ENCODE data around the gene PFKFB3.
A peak's percentile ranks its signal among the peaks of the same experiment; 100 is the strongest.

PFKFB3 gene

GRCh38 chr10:6239213-6239991, 36.7 kb downstream of the PFKFB3 start (continued):
- TF ChIP-seq, protein P1, sequence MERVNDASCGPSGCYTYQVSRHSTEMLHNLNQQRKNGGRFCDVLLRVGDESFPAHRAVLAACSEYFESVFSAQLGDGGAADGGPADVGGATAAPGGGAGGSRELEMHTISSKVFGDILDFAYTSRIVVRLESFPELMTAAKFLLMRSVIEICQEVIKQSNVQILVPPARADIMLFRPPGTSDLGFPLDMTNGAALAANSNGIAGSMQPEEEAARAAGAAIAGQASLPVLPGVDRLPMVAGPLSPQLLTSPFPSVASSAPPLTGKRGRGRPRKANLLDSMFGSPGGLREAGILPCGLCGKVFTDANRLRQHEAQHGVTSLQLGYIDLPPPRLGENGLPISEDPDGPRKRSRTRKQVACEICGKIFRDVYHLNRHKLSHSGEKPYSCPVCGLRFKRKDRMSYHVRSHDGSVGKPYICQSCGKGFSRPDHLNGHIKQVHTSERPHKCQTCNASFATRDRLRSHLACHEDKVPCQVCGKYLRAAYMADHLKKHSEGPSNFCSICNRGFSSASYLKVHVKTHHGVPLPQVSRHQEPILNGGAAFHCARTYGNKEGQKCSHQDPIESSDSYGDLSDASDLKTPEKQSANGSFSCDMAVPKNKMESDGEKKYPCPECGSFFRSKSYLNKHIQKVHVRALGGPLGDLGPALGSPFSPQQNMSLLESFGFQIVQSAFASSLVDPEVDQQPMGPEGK (CRISPR knock-in tag; IDR thresholded peaks at IDR 0.05; ENCODE audit: borderline replicate concordance): peak; percentile 90
- TF ChIP-seq ZNF565 (CRISPR knock-in tag; conservative IDR thresholded peaks at IDR 0.05; ENCODE audit: low read depth) (no peak), GLIS3 (CRISPR knock-in tag; IDR thresholded peaks at IDR 0.05) (no peak), TOX (CRISPR knock-in tag; IDR thresholded peaks at IDR 0.05; ENCODE audit: borderline replicate concordance) (peak; percentile 94), OSR1 (CRISPR knock-in tag; IDR thresholded peaks at IDR 0.05) (no peak), PPARA (CRISPR knock-in tag; IDR thresholded peaks at IDR 0.05; ENCODE audit: borderline replicate concordance) (no peak), ZFP30 (CRISPR knock-in tag; IDR thresholded peaks at IDR 0.05) (no peak)
- TF ChIP-seq, protein P2, sequence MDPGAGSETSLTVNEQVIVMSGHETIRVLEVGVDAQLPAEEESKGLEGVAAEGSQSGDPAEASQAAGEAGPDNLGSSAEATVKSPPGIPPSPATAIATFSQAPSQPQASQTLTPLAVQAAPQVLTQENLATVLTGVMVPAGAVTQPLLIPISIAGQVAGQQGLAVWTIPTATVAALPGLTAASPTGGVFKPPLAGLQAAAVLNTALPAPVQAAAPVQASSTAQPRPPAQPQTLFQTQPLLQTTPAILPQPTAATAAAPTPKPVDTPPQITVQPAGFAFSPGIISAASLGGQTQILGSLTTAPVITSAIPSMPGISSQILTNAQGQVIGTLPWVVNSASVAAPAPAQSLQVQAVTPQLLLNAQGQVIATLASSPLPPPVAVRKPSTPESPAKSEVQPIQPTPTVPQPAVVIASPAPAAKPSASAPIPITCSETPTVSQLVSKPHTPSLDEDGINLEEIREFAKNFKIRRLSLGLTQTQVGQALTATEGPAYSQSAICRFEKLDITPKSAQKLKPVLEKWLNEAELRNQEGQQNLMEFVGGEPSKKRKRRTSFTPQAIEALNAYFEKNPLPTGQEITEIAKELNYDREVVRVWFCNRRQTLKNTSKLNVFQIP (CRISPR knock-in tag; IDR thresholded peaks at IDR 0.05; ENCODE audit: borderline replicate concordance, low read depth): no peak; the same call in 1 of the 2 replicates

DNA sequence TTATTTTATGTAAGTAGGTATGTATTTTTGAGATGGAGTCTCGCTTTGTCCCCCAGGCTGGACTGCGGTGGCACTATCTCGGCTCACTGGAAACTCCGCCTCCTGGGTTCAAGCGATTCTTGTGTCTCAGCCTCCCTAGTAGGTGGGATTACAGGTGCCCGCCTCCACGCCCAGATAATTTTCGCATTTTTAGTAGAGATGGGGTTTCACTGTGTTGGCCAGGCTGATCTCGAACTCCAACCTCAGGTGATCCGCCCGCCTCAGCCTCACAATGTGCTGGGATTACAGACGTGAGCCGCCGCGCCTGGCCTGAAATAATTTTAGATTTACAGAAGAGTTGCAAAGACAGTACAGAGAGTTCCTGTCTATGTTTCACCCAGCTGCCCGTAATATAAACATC, 37.5 kb downstream of the PFKFB3 start:
- ATAC-seq: no peak
- no peak for TF ChIP-seq ZNF70 (CRISPR knock-in tag; IDR thresholded peaks at IDR 0.05)
- TF ChIP-seq ZNF565 (CRISPR knock-in tag; conservative IDR thresholded peaks at IDR 0.05; ENCODE audit: low read depth): no peak
- no peak for TF ChIP-seq RARB (CRISPR knock-in tag; IDR thresholded peaks at IDR 0.05)
- no peak for TF ChIP-seq ZC3H10 (CRISPR knock-in tag; IDR thresholded peaks at IDR 0.05)
- TF ChIP-seq, protein P1 (CRISPR knock-in tag; IDR thresholded peaks at IDR 0.05; ENCODE audit: borderline replicate concordance): no peak
- no peak for TF ChIP-seq ARNTL (CRISPR knock-in tag; IDR thresholded peaks at IDR 0.05; ENCODE audit: borderline replicate concordance, low read depth)
- no peak for TF ChIP-seq OSR1 (CRISPR knock-in tag; IDR thresholded peaks at IDR 0.05)
- TF ChIP-seq ISL1 (CRISPR knock-in tag; IDR thresholded peaks at IDR 0.05): no peak
- no peak for TF ChIP-seq CSRNP3 (CRISPR knock-in tag; IDR thresholded peaks at IDR 0.05)
- TF ChIP-seq PPARA (CRISPR knock-in tag; IDR thresholded peaks at IDR 0.05; ENCODE audit: borderline replicate concordance): no peak
- TF ChIP-seq TOX (CRISPR knock-in tag; IDR thresholded peaks at IDR 0.05; ENCODE audit: borderline replicate concordance): no peak

DNA sequence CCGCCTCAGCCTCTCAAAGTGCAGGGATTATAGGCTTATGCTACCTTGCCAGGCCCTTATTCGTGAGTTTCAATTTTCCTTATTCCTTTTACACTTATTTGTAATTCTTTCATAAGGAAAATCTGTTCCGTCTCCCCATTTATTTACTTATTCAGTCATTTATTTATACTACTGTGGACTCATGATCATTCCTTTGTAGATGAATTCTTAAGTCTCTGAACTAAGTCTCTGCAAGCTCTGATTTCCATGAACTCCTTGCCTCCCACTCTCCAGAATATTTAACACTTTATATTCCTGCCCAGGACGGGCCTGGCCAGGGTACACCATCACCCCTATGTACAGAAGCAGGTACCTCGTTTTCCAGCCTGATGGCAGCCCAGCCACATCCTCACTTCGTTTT, 39.4 kb downstream of the PFKFB3 start:
- no peak for TF ChIP-seq ZNF70 (CRISPR knock-in tag; IDR thresholded peaks at IDR 0.05)
- TF ChIP-seq ARNTL (CRISPR knock-in tag; IDR thresholded peaks at IDR 0.05; ENCODE audit: borderline replicate concordance, low read depth): no peak
- TF ChIP-seq SNAI2 (CRISPR knock-in tag; IDR thresholded peaks at IDR 0.05): no peak
- TF ChIP-seq, protein P1 (CRISPR knock-in tag; IDR thresholded peaks at IDR 0.05; ENCODE audit: borderline replicate concordance): no peak
- no peak for TF ChIP-seq OSR1 (CRISPR knock-in tag; IDR thresholded peaks at IDR 0.05)
- no peak for TF ChIP-seq ZC3H10 (CRISPR knock-in tag; IDR thresholded peaks at IDR 0.05)
- no peak for TF ChIP-seq ESRRG (CRISPR knock-in tag; IDR thresholded peaks at IDR 0.05)
- no peak for TF ChIP-seq ISL1 (CRISPR knock-in tag; IDR thresholded peaks at IDR 0.05)
- no peak for TF ChIP-seq RARB (CRISPR knock-in tag; IDR thresholded peaks at IDR 0.05)
- no peak for TF ChIP-seq ZNF8 (CRISPR knock-in tag; IDR thresholded peaks at IDR 0.05)
- TF ChIP-seq, protein P3, sequence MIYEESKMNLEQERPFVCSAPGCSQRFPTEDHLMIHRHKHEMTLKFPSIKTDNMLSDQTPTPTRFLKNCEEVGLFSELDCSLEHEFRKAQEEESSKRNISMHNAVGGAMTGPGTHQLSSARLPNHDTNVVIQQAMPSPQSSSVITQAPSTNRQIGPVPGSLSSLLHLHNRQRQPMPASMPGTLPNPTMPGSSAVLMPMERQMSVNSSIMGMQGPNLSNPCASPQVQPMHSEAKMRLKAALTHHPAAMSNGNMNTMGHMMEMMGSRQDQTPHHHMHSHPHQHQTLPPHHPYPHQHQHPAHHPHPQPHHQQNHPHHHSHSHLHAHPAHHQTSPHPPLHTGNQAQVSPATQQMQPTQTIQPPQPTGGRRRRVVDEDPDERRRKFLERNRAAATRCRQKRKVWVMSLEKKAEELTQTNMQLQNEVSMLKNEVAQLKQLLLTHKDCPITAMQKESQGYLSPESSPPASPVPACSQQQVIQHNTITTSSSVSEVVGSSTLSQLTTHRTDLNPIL (CRISPR knock-in tag; IDR thresholded peaks at IDR 0.05; ENCODE audit: low read depth): no peak
- TF ChIP-seq TOX (CRISPR knock-in tag; IDR thresholded peaks at IDR 0.05; ENCODE audit: borderline replicate concordance): no peak
- no peak for TF ChIP-seq CSDC2 (CRISPR knock-in tag; IDR thresholded peaks at IDR 0.05)
- no peak for TF ChIP-seq ZFP3 (CRISPR knock-in tag; IDR thresholded peaks at IDR 0.05)
- no peak for ATAC-seq

Measured in SK-N-SH treated with all-trans-retinoic acid at 6 μM for 48 hours (cell line).